ENCODE measurements around the gene PTPN7. TPM values are rescaled to one million over a fixed set of nuclear protein-coding genes. Genes with fewer than 3 reads are reported as not detected.
"Not testable (repeated sequence)": the region's sequence is repeated elsewhere in the genome, so short reads cannot be mapped to it uniquely, and the experiment has no call there.

The PTPN7 gene
- total RNA-seq, 4 donors from 2014 or later: 1.9 to 5.5 (median 3.1) TPM

GRCh38 chr1:202168861-202169260, 8.5 kb upstream of the PTPN7 start:
- intact Hi-C loops (cut with DNase I): no loop called here
- TF ChIP-seq POLR2A (IDR thresholded peaks at IDR 0.05) (no peak), CTCF (IDR thresholded peaks at IDR 0.05) (no peak)
- Histone ChIP-seq H3K27ac (no peak overlapping the region), H3K9me3 (no peaks in the 10 kb centered on the region), H3K36me3 (no peaks in the 10 kb centered on the region), H3K4me1 (peaks cover 0 to 18% (median 0%) of the 10 kb centered on the region in 3 donors), H3K27me3 (peaks cover 0 to 6% (median 0%) of the 10 kb centered on the region in 4 donors), H3K4me3 (no peak overlapping the region)
- no peak for DNase-seq
- 100% methylated on average over 1 of the region's 7 CpGs for WGBS, 2 donors

GRCh38 chr1:202167708-202168415, 7.5 kb upstream of the PTPN7 start:
- 52 to 60% methylated on average over 4 of the region's 18 CpGs for WGBS, 2 donors
- TF ChIP-seq CTCF (IDR thresholded peaks at IDR 0.05): no peak
- no peak for TF ChIP-seq POLR2A (IDR thresholded peaks at IDR 0.05)

GRCh38 chr1:202167054-202167453, 6.7 kb upstream of the PTPN7 start:
- H3K4me3 ChIP-seq; intact Hi-C loops (cut with DNase I); H3K36me3 ChIP-seq; H3K27ac ChIP-seq; DNase-seq; H3K9me3 ChIP-seq: not testable (repeated sequence)
- H3K27me3 ChIP-seq: peaks cover 0 to 12% (median 0%) of the 10 kb centered on the region in 4 donors
- peaks cover 0 to 36% (median 0%) of the 10 kb centered on the region in 3 donors for H3K4me1 ChIP-seq
- 83 to 85% methylated on average over 13 of the region's 13 CpGs for WGBS, 2 donors

More at GRCh38 chr1:202167708-202168415, 7.5 kb upstream of the PTPN7 start:
- Histone ChIP-seq H3K4me1 (peaks cover 0 to 28% (median 0%) of the 10 kb centered on the region in 3 donors), H3K27me3 (peaks cover 0 to 12% (median 0%) of the 10 kb centered on the region in 4 donors), H3K4me3 (no peak overlapping the region), H3K36me3 (no peaks in the 10 kb centered on the region), H3K9me3 (no peaks in the 10 kb centered on the region), H3K27ac (no peak overlapping the region)
- intact Hi-C loops (cut with DNase I): no loop called here
- DNase-seq: no peak

- Histone ChIP-seq H3K27ac (no peak overlapping the region), H3K36me3 (no peaks in the 10 kb centered on the region), H3K4me3 (no peak overlapping the region), H3K4me1 (peaks cover 0 to 45% (median 0%) of the 10 kb centered on the region in 3 donors), H3K27me3 (peaks cover 0 to 12% (median 0%) of the 10 kb centered on the region in 4 donors), H3K9me3 (no peaks in the 10 kb centered on the region)
- 84 to 98% methylated on average over 7 to 8 of the region's 9 CpGs for WGBS, 2 donors
- intact Hi-C loops (cut with DNase I): no loop called here
- no peak for DNase-seq
- TF ChIP-seq POLR2A (IDR thresholded peaks at IDR 0.05) (no peak), CTCF (IDR thresholded peaks at IDR 0.05) (no peak)
Measured at GRCh38 chr1:202165942-202166843, 5.8 kb upstream of the PTPN7 start.

GRCh38 chr1:202165267-202165941, 5.0 kb upstream of the PTPN7 start:
- intact Hi-C loops (cut with DNase I): no loop called here
- Histone ChIP-seq H3K36me3 (no peaks in the 10 kb centered on the region), H3K27me3 (peaks cover 0 to 12% (median 0%) of the 10 kb centered on the region in 4 donors), H3K4me1 (peaks cover 0 to 50% (median 0%) of the 10 kb centered on the region in 3 donors), H3K27ac (no peak overlapping the region), H3K9me3 (no peaks in the 10 kb centered on the region), H3K4me3 (no peak overlapping the region)
- TF ChIP-seq CTCF (IDR thresholded peaks at IDR 0.05) (no peak), POLR2A (IDR thresholded peaks at IDR 0.05) (no peak)
- no peak for DNase-seq
- WGBS, 2 donors: 81% methylated on average over 13 of the region's 20 CpGs; no CpG with 5 or more reads in 1 of the 2 donors
